SH-SY5Y (cell line): ENCODE results near the gene RECK.

ENCODE experiments used
- GATA2 ChIP-seq: IDR thresholded peaks from 2 replicates; pipeline ENCODE4 v1.6.1; 2011; ENCODE audit warnings: mild to moderate bottlenecking, low read depth, low read length
- GATA3 ChIP-seq: IDR thresholded peaks from 2 replicates; pipeline ENCODE4 v1.6.1; 2011; ENCODE audit warnings: low read depth, mild to moderate bottlenecking, low read length, moderate library complexity

- TF ChIP-seq GATA2 (no peak), GATA3 (no peak)
These were observed 5.8 kb upstream of the RECK start for GRCh38 chr9:36030871-36031270.
